DMS 273 treated with DMSO at 0.1 percent for 48 hours (cell line): ENCODE results near the gene TMA7.
"Not testable (repeated sequence)": the region's sequence is repeated elsewhere in the genome, so short reads cannot be mapped to it uniquely, and the experiment has no call there.

Experiments used
- DNase-seq: peaks from one replicate; lab custom pipeline; 2025; lab: John Stamatoyannopoulos, UW

The TMA7 gene

GRCh38 chr3:48439820-48440589, at the start of gene TMA7, which contains the start of gene CCDC51:
Gene TMA7 (plus strand): TSS chr3:48440257. CDS start chr3:48440297, 40 bp downstream.
Gene CCDC51 (minus strand): TSS chr3:48440119. CDS start chr3:48435128, 4,991 bp downstream.
- peak; percentile 86 for DNase-seq

- no peak for DNase-seq
These were observed 45.7 kb upstream of the TMA7 start for GRCh38 chr3:48394391-48394790.

- DNase-seq: no peak
These were observed 44.3 kb upstream of the TMA7 start for GRCh38 chr3:48395714-48396113.

DNA sequence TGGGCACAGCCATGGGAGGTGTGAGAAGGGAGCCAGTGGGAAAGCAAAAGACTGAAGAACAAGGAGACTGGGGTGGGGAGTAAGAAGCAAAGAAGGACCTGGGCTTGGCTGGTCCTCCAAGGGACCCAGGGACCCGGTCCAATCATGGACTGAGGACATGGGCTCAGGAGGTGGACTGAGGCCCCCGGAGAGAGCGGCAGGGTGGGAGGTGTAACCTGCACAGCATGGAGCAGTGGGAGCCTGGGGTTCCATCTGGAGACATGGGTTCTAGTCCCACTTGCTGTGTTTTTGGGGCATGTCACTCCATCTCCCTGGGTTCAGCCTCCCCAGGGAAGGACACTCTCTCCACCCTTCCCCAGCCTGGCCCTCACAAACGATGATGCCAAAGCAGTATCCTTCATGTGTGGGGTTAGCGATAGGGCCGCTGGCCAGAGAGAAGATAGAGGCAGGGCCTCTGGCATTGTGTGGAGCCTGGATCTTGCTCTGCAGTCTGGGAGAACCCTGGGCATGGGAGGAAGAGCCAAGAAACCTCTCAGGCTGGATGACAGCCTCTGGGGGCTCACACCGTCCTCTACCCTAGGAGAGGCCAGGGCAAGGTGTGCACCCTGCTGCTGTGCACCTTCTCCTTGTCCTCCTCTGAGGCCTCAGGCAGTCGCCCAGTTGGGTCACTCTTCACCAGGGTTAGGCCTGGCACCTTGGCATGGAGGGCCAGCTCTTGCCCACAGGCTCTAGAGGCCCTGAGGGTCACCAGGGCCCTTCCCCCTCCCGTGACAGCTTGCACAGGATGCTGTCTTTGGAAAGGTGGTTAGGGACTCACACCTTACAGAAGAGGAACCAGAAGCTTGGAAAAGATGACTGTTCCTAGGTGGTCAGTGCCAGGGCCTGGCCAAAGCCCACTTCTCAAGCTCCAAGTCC, 42.0 kb upstream of the TMA7 start:
- no peak for DNase-seq

DNA sequence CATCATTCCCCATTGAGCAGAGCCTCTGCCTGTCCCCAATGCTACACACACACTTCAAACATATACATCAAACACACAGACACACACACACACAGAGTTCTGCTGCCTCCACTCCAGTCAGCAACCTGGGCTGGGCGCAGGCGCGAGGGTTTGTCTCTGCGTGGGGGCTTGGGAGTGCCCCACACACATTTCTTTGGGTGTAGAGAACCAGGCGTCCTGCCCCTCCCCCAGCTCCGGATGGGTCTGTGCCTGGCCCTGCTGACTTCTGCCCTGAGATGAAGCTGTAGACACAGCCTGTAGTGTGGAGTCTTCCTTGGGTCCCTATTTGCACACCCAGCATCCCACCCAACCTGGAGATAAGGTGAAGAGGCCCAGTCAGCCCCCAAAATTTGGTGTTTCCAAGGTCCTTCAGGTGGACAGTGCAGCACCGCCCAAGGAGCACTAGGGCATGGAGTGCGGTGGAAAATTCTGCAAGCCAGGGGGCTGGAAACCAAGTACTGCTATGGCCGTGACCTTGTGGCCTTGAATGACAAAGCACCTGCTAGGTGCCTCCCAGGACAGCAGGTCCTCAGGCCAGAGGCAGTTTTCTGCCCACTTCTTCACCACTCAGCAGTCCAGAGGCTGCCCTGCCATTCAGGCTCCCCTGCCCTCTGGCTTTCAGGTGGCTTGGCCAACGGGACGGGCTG, 41.2 kb upstream of the TMA7 start:
- DNase-seq: no peak

DNA sequence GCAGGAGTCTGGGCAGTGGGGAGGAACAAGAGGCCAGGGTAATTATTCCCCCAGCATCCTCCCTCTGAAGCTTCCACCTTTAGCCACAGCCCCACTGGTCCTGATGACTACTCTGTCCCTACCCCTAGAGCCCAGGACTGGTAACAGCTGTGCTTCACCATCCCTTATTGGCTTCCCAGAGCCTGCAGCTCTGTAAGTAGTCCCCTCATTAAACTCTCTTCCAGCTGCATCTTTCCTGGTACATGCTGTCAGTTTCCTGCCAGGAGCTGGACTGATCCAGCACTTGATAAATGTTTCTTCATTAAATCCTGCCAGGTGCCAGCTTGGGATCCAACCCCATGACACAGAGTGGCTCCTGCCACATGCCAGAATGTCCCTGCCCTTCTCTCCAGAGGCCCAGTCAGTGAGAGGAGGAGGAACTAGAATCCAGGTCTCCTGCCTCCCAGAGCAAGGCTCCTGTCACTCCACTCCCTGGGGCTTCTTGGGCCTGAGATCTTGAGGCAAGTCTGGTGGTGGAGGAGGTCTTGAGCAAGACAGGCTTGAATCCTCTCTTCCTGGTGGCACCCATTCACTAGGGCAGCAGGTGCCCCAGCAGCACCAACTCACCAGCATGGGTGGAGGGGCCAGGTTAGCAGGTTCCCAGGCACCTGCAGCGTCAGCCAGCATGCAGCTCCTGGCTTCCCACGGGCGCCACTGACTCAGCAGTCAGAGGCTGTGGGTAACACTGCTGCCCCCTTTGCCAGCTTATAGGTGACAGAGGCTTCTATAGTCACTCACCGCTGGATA, 40.5 kb upstream of the TMA7 start:
- DNase-seq: no peak

- DNase-seq: peak; percentile 8
These were observed 39.1 kb upstream of the TMA7 start for GRCh38 chr3:48400824-48401433.

DNA sequence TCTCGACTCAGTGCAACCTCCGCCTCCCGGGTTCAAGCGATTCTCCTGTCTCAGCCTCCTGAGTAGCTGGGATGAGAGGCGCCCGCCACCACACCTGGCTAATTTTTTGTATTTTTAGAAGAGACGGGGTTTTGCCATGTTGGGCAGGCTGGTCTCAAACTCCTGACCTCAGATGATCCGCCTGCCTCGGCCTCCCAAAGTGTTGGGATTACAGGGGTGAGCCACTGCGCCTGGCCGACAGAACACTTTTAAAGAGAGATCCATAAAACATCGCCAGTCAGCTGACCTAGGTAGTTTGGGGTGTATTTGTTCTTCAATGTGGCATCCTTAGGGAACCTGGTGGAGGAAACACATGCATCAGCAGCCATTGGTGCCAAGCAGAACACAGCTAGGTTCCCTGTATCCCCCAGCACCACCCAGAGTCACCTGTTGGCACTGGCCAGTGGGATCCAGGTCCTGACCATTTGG, 38.6 kb upstream of the TMA7 start:
- not testable (repeated sequence) for DNase-seq

GRCh38 chr3:48402281-48402732, 37.8 kb upstream of the TMA7 start:
- no peak for DNase-seq

DNA sequence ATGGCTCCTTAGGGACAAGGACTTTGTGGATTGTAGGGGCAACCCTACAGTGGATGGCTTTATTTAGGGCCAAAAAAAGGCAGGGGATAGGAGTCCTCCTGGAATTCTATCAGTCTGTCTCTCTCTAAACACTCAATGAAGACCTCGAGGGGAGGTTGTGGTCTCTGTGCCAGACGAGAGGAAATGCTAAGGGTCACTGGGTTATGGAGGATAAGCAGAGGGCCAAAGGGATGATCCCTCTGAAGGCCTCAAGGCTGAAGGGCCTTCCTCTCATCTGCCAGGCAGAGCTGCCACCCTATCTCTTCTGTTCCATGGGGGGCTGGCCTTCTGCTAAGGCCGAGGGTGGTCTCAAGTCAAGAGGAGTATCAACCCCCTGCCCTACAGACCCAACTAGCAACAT, 37.1 kb upstream of the TMA7 start:
- DNase-seq: no peak

DNA sequence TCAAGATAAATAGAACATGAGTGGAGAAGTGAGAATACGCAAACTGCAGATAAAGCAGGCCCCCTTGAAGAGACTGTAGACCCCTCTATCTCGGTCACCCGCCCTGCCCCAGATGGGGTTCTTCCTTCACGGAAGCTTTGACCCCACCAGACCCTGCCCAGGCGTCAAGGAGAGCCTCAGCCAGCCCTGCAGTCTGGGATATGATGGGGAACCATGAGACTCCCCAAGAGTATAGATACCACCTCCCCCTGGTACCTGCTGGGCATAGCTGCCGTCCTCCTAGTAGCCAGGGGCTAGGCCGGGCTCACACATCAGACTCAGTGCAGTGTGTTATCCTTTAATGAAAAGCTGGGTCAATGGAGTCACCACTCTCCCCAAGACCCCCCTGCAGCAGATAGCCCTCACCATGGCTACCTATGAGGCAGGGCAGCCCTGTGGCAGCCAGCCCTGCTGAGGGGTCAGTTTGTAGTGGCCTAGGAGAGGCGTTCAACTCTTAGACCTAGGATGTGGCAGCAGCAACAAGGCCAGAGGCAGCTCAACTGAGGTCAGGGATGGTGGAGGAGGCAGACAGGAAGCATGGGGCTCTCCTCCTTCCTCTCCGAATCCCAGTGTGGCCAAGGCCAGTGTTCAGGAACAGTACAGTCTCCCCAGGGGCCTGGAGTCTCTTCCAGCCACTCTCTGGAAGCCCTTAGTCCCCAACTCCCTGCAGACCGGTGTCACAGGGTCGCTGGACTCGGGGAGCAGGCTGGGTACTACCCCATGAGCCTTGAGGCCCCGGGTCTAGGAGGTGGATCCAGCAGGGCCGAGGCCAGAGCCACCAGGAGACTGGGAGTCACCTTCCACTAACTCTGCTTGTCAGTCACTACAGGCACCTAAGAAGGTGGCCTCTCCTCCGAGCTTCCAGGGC, 36.3 kb upstream of the TMA7 start:
- no peak for DNase-seq

- DNase-seq: no peak
These were observed 35.4 kb upstream of the TMA7 start for GRCh38 chr3:48404440-48405342.

DNA sequence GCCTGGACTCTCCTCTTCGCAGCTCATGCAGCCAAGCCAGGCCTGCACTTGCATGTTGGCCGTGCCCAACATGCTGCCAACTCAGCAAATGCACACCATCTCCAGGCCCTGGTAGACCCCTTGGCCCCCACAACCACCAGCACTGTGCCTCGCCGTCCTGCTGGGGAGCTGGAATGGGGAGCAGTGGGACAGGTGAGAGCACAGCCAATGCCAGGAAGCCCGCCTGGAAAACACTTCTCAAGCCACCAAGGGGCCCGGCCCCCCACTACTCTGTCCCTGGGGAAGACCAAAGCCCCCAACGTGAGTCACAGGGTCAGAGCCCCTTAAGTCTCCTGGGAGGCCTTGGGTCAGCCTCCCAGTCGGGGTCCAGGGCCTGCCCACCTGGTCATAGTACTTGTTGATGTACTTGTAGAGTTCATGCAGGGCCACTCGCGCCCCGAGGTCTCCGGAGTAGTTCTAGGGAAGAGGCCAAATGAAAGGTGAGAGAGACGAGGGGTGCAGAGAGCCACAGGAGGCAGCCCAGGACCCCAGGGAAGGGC, 34.6 kb upstream of the TMA7 start:
- DNase-seq: no peak

GRCh38 chr3:48405971-48406370, 34.1 kb upstream of the TMA7 start:
- DNase-seq: no peak

- DNase-seq: no peak
These were observed 33.3 kb upstream of the TMA7 start for GRCh38 chr3:48406443-48407431.

- DNase-seq: no peak
These were observed 32.4 kb upstream of the TMA7 start for GRCh38 chr3:48407542-48408099.

DNA sequence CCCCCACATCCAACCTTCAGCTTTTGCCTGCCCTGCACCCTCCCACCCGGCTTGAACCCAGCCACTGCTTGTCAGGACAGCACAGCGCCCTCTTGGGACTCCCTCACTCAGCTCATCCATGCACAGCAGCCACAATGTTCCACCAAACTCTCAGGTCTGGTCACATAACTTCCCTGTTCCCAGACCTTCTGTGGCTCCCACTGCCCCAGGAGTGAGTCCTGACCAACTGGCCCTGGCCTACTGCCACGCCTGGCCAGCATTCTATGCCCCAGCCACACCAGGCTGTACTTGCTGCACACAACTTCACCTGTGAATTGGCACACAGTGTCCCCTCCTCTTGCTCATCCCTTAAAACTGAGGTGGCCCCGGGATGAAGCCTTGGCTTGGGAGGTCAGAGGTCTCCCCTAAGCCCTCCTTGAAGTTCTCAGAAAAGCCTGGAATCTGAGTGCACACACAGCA, 31.2 kb upstream of the TMA7 start:
- no peak for DNase-seq
